ENCODE results near the gene CCR5AS.

- TF ChIP-seq POLR2A (IDR thresholded peaks at IDR 0.05; ENCODE audit: low read length) (no peak), GATA1 (IDR thresholded peaks at IDR 0.05; ENCODE audit: low read depth, low read length) (no peak)
Observed at GRCh38 chr3:46386205-46386604, 20.7 kb downstream of the CCR5AS start.

Measured in erythroblast (primary cell).